ENCODE data around the gene RPL19.
A peak's percentile ranks its signal among the peaks of the same experiment; 100 is the strongest.

RPL19 gene

GRCh38 chr17:39225308-39225958 lies 25.4 kb downstream of the RPL19 start, which contains the start of gene STAC2:
Gene STAC2, minus strand, starts transcription at chr17:39225945. Its CDS starts 443 bp downstream, at chr17:39225502.
- no peak for DNase-seq

GRCh38 chr17:39225959-39226683 lies 26.0 kb downstream of the RPL19 start:
- no peak for DNase-seq

GRCh38 chr17:39227364-39227919 lies 27.4 kb downstream of the RPL19 start:
- no peak for DNase-seq

GRCh38 chr17:39229274-39229913 lies 29.3 kb downstream of the RPL19 start:
- DNase-seq = no peak

- no peak for DNase-seq
These were observed 30.3 kb downstream of the RPL19 start for GRCh38 chr17:39230361-39230760.

GRCh38 chr17:39231091-39231561 lies 31.0 kb downstream of the RPL19 start:
- DNase-seq = no peak

- DNase-seq = no peak
These were observed 31.8 kb downstream of the RPL19 start for GRCh38 chr17:39231591-39232551.

GRCh38 chr17:39235555-39236449 lies 35.7 kb downstream of the RPL19 start:
- no peak for DNase-seq

GRCh38 chr17:39236450-39236927 lies 36.4 kb downstream of the RPL19 start:
- no peak for DNase-seq

GRCh38 chr17:39236981-39237441 lies 36.9 kb downstream of the RPL19 start:
- no peak for DNase-seq

DNA sequence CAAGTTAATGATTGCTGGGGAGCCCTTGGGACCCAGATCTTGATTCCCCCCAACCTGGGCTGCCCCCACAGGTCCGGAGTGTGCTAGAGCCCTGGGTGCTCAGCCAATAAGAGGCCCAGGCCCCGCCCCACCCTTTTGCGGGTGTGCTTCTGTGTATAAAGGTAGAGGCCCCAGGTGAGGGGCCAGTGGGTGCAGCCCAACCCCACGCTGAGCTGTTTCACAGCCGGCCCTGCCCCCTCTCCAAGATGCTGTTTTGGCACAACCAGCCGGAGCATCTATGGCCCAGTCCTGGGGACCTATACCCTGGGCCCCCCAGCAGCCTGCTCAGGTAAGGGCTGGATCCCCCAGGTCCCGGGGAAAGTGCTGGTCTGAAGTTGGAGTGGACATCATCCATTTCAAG lies 37.5 kb downstream of the RPL19 start:
- no peak for DNase-seq

DNA sequence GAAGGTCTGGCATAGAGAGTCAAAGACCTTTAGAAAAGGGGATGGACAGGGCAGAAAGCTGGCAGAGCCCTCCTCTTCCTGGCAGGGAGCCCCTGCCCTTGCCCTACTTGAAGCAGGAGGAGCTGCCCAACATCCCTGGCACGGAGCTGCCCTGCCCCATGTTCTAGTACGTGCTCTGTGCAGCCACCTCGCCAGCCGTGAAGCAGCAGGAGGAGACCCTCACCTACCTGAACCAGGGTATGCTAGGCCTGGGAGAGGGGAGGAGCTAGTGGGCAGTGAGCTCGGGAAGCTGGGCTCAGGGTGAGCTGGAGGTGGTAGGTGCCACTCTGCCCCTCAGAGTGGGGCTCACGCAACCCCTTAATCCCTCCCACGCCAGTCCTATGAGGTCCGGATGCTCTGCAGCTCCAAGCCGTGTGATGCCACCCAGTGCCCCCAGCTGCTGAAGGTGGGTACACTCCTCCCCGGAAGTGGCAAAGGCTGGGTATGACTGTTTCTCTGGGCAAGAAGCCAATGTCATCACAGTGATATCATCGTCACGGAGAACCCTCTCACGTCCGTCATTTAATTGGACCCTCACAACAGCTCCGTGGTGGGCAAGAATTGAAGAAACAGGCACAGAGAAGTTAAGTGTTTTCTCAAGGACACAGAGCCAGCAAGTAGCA lies 38.4 kb downstream of the RPL19 start:
- DNase-seq = no peak

GRCh38 chr17:39239640-39240314 lies 39.7 kb downstream of the RPL19 start:
- no peak for DNase-seq

DNA sequence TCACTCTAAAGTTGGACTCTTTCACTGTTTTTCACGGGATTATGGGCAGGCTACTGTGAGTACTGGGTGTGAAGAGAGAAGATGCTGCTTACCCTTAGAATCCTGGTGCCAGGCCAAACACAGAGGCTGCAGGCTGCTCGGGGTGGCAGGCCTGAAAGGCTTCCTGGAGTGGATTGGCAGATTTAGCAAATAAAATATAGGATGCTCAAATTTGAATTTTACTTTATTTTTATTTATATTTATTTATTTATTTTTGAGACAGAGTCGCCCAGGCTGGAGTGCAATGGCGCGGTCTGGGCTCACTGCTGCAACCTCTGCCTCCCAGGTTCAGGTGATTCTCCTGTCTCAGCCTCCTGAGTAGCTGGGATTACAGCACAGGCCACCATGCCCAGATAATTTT lies 40.5 kb downstream of the RPL19 start:
- DNase-seq = no peak

- DNase-seq = no peak
These were observed 43.1 kb downstream of the RPL19 start for GRCh38 chr17:39243155-39243554.

GRCh38 chr17:39244016-39244599 lies 44.0 kb downstream of the RPL19 start:
- DNase-seq = no peak

DNA sequence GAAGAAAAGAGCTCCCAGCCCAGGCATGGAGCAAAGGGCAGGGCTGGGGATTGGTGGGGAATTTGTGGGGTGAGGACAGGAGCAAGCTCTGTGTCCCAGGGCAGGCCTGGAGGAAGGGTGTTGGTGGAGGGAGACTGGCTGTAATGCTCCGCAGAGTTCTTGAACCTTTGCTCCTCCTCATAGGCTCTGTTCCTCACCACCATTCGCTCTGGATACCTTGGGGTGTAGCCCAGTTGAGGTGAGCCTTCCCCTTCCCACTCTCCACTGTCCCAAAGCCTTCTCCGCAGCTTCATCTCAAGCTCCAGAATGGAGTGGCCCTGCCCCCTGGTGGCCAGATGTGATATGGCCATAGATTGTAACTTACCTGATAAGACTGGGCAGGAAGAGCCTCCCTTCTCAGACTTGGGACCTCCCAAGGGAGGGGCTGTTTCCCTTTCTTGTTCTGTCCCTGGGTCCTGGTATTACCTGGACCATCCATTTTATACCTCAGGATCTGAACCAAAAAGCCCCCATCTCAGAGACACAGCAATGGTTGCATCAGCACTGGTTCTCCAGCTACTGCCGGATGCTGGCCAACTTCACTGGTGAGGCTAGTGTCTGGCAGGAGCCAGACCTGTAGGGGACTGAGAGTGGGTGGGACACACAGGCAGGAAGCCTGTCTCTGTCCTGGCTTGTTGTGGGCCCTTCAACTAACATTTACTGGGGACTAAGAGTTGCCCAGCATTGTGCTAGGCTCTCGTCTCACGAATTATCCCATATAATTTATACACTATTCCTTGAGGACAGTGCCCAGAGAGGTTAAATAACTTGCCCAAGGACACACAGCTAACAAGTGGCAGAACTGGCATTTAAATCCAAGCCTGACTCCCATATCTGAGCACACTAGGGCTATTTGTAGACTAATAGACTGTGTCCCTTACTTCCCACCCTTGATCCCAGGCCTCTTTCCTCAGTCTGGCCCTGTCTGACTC lies 44.8 kb downstream of the RPL19 start:
- peak; percentile 37 for DNase-seq

DNA sequence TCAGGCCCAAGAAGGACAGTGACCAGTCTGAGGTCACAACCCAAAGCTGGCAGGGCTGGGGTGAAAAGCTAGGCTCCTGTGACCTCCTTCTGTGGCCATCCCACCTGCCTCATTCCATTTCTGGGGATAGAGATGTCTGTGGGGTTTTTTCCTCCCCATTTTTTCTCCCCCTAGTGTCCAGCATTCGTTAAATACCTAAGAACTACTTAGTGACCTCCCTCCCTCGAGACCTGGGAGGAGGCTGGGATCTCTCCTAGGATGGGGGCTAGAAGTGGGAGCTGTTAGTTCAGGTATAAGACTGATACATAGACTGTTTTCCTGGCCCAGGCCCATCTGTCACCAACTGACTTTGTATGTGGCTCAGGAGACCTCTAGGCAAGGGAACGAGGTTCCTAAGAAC lies 46.2 kb downstream of the RPL19 start:
- DNase-seq = no peak
